ENCODE results near the gene CSMD2.

CSMD2 gene

DNA sequence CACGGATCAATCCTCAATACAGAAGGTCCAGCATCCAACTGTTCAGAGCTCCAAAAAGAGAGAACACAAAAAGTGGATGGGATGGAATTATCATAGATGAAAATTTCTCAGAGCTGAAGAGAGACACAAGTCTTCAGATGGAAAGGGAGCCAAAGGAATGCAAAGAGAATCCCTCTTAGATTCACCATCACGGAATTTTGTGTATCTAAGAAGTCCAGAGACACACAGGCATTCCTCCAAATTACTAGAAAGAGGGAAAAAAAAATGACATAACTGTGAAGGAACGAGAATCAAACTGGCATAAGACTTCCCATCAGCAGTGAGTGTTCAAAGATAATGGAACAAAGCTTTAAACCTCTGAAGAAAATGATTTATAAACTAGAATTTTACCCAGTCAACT lies 591.4 kb downstream of the CSMD2 start:
- DNase-seq (ENCODE audit: low read depth in 4 of 4, low spot score in 1 of 4), result no peak

DNA sequence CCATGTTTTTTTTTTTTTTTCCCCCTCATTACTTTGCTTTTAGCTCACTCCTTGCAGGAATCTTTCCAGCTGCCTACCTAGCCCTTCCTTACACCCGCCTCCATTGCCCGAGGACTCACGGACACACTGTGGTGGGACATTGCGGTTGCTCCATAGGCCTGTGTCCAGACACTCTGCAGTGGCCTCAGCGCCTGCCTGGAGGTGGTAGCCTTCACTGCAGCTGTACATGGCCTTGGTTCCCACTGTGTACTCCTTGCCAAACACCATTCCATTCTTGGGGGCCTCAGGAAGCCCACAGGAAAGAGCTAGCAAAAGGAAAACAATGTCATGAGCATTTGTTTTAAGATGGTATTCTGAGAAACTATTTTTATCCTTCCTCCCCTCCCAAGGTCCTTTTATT lies 592.6 kb downstream of the CSMD2 start:
- DNase-seq (ENCODE audit: low read depth in 4 of 4, low spot score in 1 of 4), result no peak

DNA sequence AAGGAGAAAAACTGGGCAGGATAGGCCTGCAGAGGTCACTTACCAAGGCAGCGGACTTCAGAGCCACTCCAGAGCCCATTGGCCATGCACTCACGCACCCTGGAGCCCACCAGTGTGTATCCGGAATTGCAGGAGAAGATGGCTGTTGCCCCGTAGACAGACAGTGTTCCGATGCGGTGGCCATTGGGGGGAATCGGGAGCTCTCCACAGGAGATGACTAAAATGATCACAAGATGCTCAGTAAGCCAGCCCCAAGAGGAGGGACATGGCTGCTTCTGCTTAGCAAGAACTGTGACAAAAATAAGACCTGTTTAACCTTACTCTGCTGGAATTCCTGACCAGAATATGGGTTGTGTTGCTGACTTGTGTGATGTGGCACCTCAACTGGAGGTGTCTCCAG lies 595.7 kb downstream of the CSMD2 start:
- no peak for DNase-seq (ENCODE audit: low read depth in 4 of 4, low spot score in 1 of 4)

DNA sequence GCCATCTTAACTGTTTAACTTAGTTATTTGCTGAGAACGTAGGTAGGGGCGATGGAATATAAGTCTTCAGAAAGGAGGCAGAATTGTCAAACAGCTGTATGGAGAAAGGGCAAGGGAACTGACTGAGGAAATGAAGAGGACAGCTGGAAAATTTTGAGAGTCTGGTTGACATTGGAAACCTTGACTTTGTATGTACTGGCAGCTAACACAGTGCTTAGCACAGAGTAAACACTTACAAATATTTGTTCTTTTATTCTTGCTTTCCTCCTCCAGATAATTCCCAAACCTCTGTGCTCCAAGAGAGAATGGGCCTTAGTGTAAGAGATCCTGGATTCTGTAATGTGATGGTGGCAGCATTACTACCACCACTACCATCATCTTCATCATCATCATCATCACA lies 601.3 kb downstream of the CSMD2 start:
- no peak for DNase-seq (ENCODE audit: low read depth in 4 of 4, low spot score in 1 of 4)

DNA sequence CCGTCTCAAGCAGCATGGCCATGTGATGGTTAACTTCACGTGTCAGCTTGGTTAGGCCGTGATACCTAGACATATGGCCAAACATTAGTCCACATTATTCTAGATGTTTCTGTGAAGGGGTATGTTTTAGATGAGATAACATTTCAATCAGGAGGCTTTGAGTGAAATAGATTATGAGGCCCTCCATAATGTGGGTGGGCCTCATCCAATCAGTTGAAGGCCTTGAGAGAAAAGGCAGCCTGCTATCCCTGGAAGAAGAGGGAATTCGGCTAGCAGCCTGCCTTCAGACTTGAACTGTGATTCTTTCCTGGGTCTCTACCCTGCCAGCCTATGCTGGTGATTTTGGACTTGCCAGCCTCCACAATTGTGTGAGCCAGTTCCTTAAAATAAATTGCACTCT lies 602.5 kb downstream of the CSMD2 start:
- DNase-seq (ENCODE audit: low read depth in 4 of 4, low spot score in 1 of 4), result no peak

DNA sequence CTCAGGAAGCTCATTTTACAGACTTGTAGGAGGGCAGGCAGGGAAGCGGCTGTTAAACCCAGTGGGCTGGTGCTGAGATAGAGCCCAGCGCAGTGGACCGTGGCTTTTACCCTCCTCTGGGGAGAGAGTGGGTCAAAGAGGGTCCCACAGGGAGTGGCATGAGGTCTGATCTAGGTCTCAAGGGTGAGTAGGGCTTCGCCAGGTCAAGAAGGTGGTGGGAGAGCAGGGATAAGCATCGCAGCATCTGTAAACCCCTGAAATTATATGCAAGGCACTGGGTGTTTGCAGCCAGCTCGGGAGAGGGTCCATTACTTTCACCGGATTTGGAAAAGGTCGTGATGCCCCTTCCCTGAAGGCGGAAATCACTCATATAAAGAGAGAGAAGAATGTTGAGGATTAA lies 603.5 kb downstream of the CSMD2 start:
- DNase-seq (ENCODE audit: low read depth in 4 of 4, low spot score in 1 of 4), result no peak

DNA sequence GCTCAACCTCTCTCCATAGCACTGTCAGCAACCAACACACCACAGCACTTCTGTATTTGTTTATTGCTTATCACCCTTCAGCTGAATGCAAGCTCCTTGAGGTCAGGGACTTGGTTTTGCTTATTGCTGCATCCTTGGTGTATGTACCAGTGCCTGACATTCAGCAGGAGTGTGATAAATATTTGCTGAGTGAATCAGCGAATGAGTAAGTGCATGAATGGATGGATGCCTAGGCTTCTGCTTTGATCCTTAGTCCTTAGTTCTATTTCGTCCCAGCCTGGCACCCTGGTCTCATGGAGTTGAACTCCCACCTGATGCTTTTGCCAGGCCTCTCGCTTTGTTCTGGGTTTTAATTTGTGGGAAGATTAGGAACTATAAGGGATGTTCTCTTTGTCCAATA lies 604.4 kb downstream of the CSMD2 start:
- no peak for DNase-seq (ENCODE audit: low read depth in 4 of 4, low spot score in 1 of 4)

DNA sequence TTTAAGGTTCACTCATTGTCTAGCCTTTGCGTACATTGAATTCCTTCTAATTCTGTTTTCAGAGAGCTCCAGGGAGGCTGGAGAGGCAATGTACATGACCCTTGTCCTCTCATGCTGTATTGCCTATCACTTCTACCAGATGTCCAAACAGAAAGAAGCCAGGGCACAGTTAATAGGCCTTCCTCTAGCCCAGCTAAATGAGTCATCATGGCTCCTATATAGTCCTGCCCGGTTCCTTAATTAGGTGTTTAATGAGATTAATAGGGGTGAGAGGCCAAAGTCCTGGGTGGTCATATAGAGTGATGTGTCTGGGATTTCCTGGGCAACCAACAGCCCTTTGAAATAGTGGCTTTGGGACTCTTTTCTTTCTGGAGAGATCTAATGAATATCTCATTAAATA lies 616.3 kb downstream of the CSMD2 start:
- no peak for DNase-seq (ENCODE audit: low read depth in 4 of 4, low spot score in 1 of 4)

DNA sequence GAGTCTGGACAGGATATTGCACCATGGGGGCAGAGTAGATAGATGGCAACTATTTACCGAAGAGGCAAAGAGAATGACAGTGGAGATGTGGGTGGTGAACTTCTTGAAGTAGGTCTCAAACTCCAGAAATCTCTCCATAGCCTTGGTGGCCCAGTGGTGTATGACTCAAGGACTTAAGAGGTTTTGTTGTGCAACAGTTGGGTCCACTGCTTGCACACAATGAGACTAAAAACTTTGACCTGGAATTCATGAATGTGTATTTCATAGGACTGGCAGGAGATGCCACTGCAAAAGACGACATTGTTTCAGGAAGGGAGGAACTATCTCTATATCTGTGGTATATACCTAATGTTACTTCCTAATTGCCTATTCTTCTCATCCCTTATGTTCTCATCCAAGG lies 616.7 kb downstream of the CSMD2 start:
- no peak for DNase-seq (ENCODE audit: low read depth in 4 of 4, low spot score in 1 of 4)

DNA sequence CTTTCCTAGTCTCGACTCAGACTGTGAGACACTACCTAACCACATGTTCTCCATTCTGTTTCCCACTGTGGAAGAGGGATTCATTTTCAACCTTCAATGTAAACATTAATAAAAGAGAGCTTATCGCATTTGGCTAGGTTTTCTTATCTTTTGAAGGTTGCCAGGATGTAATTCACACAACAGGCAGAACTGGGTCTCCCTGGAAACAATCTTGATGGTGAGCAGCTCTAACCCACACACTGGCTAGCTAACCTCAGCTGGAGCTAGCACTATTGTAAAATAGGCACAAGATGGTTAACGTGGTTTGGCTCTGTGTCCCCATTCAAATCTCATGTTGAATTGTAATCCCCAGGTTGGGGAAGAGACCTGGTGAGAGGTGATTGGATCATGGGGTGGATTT lies 617.5 kb downstream of the CSMD2 start:
- DNase-seq (ENCODE audit: low read depth in 4 of 4, low spot score in 1 of 4), result no peak

DNA sequence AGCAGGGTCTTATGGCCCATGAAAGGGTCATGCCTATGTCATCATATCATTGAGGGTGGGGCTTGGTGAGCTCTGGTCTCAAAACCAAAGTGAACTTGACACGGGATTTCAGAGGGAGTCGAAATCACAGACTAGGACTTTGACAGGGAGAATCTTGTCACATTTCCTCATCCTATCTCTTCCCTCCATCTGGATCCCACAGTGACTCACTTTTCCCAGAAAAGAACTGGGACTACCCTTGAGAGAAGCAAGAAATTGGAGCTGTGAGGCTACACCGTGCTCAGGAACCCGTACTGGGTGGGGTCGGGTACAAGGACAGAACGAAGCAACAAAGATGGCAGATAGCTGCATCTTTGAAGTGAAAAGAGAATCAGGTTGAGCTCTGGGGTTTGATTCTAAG lies 623.1 kb downstream of the CSMD2 start:
- DNase-seq (ENCODE audit: low read depth in 4 of 4, low spot score in 1 of 4), result no peak

DNA sequence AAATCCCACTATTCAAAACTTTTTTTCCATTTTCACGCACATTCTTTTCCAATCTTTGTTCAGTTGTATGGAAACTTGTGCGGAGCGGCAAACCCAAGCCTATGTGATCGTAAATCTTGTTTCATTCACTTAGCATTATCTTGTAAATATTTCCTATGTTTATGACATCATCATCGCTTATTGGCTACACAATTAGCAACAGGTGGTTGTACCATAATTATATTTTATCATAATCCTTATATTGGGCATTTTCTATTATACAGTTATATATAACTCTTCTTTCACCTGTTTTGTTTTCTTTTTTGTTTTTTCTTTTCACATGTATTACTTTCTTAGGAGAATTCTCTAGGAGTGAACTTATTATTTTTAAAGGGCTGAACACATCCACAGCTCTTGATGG lies 627.1 kb downstream of the CSMD2 start:
- no peak for DNase-seq (ENCODE audit: low read depth in 4 of 4, low spot score in 1 of 4)

DNA sequence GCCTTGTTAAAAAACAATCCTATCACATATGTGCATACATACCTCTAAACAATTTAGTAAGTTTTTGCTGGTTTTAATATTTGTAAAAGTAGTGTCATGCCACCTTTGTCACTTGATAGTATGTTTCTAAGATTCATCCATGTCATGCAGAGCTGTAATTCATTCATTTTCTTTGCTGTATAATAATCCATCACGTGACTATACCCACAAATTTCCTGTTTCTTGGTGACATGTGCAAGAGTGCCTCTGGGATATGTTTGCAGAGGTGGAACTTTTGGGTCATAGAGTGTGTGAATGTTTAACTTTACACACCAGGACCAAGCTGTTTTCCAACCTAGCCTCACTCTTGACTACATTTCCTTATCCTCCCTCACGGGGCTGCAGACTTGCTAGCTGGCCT lies 629.7 kb downstream of the CSMD2 start:
- DNase-seq (ENCODE audit: low read depth in 4 of 4, low spot score in 1 of 4), result no peak

DNA sequence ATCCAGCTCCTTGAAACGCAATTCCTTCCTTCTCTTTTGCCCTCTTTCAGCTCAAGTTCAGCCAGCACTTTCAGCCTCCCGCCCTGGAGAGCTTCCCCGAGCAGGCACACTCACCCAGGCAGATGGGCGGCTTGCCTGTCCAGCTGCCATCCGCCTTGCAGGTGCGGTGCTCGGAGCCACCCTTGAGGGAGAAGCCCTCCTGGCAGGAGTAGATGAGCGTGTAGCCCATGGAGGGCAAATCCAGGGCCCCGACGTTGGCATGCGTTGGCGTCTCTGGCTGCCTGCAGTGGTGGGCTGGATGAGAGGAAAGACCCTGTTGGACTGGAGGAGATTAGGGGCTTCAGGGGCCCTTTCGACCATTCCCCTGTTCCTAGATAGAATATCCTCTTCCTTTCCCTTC lies 632.1 kb downstream of the CSMD2 start:
- DNase-seq (ENCODE audit: low read depth in 4 of 4, low spot score in 1 of 4), result no peak

DNA sequence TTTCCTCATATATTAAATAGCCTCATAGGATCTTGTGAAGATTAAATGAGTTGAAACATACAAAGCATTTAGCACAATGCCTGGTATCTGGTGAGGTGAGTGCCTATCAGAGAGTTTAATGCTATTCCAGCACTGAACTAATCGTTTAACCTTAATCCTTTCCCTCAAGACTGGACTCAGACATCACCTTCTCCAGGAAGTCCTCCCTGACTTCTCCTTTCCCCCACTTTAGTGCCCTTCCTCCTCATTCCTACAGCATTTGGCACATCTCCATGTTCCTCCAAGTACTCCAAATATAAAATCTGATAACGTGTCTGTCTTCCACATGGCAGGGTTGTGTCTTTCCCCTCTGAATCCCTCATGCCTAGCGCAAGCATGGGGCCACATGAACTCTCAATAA lies 632.8 kb downstream of the CSMD2 start:
- DNase-seq (ENCODE audit: low read depth in 4 of 4, low spot score in 1 of 4), result no peak

DNA sequence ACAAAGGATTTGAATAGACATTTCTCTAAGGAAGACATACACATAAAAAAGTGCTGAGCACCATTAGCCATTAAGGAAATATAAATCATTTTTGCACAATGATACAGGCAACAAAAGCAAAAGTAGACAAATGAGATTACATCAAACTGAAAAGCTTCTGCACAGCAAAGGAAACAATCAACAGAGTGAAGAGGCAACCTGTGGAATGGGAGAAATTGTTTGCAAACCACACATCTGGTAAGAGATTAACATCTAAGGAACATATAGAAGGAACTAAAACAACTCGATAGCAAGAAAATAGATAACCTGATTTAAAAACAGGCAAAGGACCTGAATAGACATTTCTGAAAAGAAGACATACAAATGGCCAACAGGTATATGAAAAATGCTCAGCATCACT lies 635.1 kb downstream of the CSMD2 start:
- DNase-seq (ENCODE audit: low read depth in 4 of 4, low spot score in 1 of 4), result no peak

DNA sequence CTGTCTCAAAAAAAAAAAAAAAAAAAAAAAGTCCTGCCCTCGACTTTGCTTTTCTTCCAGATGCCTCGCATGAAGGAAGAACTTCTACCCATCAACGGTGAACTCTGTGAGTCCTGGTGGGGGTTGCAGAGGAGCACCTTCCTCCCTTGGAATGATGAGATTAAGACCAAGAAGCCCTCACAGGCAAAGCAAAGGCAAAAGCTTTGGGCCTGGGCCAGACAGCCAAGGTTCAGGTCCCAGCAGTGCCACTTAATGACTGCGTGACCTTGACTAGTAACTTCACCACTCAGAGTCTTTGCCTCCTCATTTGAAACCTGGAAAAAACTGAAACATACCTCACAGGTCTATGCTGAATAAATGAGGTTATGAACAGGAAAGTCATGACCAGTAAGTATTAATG lies 637.1 kb downstream of the CSMD2 start:
- no peak for DNase-seq (ENCODE audit: low read depth in 4 of 4, low spot score in 1 of 4)

DNA sequence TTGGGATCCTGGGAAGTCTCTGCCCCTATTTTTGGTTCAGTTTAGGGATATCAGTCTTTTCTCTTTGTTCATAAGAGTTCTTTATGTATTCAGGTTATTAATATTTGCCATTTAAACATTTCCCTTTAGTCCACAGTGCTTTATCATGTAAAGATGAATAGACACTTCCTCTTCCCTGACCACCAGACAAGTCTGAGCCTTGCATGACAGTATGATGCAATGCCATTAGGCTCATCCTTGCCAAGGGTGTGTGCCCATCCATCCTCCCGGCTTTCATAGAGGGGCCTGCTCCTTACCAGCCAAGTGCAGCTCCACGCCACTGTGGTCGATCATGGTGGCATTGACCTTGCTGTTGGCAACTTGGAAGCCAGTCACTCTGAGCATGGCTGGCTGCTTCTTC lies 640.4 kb downstream of the CSMD2 start:
- no peak for DNase-seq (ENCODE audit: low read depth in 4 of 4, low spot score in 1 of 4)

DNA sequence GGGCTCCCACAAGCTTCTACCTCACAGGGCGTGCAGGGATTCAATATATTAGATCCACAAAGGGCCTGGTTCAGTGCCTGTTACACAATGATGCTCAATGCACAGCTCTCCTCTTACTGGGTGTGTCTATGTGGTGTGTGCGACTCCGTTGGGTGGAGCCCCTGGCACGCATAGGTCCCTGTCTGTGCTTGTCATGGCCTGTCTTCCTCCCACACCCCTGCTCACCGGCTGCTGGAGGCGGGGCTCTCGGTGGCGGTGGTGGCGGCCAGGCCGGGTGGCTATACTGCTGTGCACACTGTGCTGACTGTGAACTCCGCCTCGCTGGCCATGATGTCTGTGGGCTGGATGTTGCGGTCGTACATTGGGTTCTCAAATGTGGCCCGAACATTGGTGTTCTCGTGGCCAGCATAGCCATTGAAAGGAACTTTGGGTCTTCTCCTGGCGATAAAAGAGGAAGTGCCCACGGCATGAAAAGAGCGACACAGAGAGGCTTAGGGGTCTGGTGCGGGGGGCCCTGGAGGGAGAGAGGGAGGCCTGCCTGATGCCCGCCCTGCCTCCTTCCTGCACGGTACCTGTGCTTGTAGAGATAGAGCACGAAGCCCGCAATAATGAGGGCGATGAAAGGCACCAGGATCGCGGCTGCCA lies 645.7 kb downstream of the CSMD2 start:
- DNase-seq (ENCODE audit: low read depth in 4 of 4, low spot score in 1 of 4), result no peak

DNA sequence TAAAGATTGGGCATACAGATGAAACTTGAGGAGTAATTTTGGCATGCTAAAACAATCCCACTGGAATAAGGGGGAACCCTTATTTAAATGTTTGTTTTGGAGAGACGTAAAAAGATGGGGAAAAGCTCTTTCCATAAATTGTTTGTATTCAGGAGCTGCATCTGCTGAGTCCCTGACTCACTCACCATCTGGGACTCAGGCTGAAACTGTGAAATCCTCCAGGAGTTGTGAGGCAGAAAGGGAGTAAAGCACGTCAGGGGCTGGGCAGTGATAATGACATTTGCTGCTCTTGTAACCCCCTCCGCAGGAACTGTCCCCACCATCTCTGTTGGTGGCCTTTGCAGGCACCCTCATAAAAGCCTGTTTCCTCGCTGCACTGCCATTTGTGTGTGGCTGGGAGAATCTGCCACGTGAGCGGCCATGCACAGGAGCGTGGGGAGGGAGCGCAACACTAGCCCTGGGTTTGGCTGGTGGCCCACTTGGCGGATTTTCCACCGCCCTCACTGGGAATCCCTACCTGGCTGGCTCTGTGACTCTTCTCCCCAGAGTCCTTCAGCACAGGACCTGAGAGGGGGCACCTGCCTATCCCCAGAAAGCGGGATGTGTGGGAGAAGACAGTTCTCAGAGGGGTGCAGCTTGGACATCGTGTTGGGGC lies 647.3 kb downstream of the CSMD2 start:
- DNase-seq (ENCODE audit: low read depth in 4 of 4, low spot score in 1 of 4), result no peak

DNA sequence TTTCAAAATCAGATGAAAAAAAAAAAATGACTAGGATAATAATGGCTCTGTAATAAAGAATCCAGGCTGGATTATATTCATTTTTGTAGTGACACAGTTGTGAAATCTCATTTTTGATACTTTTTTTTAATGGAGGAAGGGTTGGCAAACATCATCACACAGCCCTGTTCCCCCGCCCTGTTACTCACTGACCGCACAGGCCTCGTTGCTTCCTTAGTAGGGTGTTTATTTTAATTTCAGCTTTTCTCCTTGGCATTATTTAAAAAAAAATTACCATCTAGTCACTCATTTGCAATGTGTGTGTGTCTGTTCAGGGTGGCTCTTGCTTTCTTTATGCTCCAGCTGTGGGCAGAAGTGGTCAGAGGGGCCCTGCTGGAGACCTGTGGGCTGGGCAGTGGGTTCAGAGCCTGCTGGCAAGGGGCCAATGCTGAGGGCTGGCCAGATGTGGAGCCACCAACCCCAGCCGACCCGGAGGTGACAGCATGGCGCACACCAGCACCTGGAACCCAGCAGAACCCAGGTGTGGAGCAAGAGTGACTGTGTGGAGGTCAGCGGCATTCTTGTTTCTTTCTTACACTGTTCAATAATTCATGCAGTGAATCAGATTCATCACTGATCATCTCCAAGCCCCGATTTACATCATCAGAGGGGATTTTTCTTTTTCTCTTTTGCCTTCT lies 648.0 kb downstream of the CSMD2 start:
- no peak for DNase-seq (ENCODE audit: low read depth in 4 of 4, low spot score in 1 of 4)

DNA sequence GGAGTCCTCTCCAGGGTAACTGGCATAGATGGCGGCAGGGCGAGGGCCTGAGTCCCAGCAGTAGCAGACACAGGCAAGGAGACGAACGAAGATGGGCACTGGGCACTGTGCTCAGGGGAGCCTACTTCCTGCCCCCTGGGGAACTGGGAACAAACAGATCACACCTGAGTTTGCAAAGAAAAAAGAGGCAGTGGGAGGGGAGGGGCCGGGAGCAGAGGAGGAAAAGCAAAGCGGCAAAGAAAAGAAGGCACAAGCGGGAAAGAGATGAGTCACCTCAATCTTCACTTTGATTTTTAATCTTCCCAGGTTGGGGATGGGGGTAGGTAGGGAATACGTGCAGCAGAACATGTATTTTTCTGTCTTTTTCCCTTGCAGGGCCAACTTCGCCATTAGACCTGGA lies 648.6 kb downstream of the CSMD2 start:
- no peak for DNase-seq (ENCODE audit: low read depth in 4 of 4, low spot score in 1 of 4)

DNA sequence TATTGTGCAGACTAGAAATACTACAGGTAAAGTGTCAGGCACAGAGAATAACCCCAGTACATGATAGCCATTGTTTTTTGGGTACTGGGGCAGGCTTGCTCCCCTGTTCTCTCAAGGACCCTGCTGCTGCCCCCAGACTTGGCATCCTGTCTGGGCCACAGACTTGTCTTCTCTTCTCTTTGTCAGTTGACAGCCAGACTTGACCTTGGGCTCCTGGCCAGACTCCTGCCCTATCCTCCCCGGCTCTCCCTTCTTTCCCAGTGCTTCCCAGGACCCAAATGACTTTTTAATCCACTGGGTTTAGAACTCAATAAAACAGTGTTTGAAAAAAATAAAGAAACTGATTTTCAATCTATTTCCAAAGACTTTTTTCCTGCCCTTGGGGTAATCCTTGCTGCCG lies 649.4 kb downstream of the CSMD2 start:
- no peak for DNase-seq (ENCODE audit: low read depth in 4 of 4, low spot score in 1 of 4)

Measured in stimulated activated CD4-positive, alpha-beta T cell treated with anti-CD3 and anti-CD28 coated beads, Interleukin-1b, Interleukin-23, amount 100 ng/mL, for 24 hours (primary cell).